ENCODE measurements around the gene KRT76. TPM values are rescaled to one million over a fixed set of nuclear protein-coding genes. Genes with fewer than 3 reads are reported as not detected.

Gene KRT76
- polyA plus RNA-seq, 1 donor (not counting 4 experiments of a cell fraction or from before 2014, with no cell fraction given): not detected

- H3K27ac ChIP-seq (ENCODE audit: control insufficient read depth, insufficient read depth, low read length): no peak overlapping the region
Observed at GRCh38 chr12:52801773-52802172, 24.6 kb upstream of the KRT76 start.

GRCh38 chr12:52800259-52800917, 23.2 kb upstream of the KRT76 start:
- Histone ChIP-seq H2AFZ (ENCODE audit: control insufficient read depth, low read length) (no peak overlapping the region), H3K27ac (ENCODE audit: control insufficient read depth, insufficient read depth, low read length) (no peak overlapping the region), H3K36me3 (ENCODE audit: control insufficient read depth in 2 of 2, extremely low read depth in 1 of 2, insufficient read depth in 2 of 2, low read length in 2 of 2) (no peaks in the 10 kb centered on the region), H3K27me3 (ENCODE audit: control insufficient read depth, extremely low read depth, insufficient read depth, low read length) (no peaks in the 10 kb centered on the region), H3K4me2 (ENCODE audit: control insufficient read depth, extremely low read depth, insufficient read depth, low read depth, low read length) (no peak overlapping the region), H3K79me2 (ENCODE audit: control insufficient read depth, insufficient read depth, low read length) (no peaks in the 10 kb centered on the region), H4K20me1 (ENCODE audit: control insufficient read depth, extremely low read depth, insufficient read depth, low read length) (no peaks in the 10 kb centered on the region), H3K9me1 (ENCODE audit: control insufficient read depth, extremely low read depth, insufficient read depth, low read length) (no peaks in the 10 kb centered on the region), H3K9me3 (ENCODE audit: control insufficient read depth, low read depth, low read length) (no peaks in the 10 kb centered on the region), H3K9ac (ENCODE audit: control insufficient read depth, extremely low read depth, insufficient read depth, low read length) (no peak overlapping the region), H3K4me3 (ENCODE audit: control insufficient read depth in 2 of 3, extremely low read depth in 1 of 3, insufficient read depth in 2 of 3, low read depth in 1 of 3, low read length in 3 of 3) (no peak overlapping the region), H3K4me1 (ENCODE audit: control insufficient read depth, extremely low read depth, insufficient read depth, low read length) (peaks cover 27% of the 10 kb centered on the region)
- TF ChIP-seq CTCF (optimal IDR thresholded peaks at IDR 0.05 in 1 of 3, IDR thresholded peaks at IDR 0.05 in 1 of 3, conservative IDR thresholded peaks at IDR 0.05 in 1 of 3; ENCODE audit: extremely low read depth in 1 of 3, insufficient read depth in 2 of 3, low read length in 3 of 3) (no peak), EZH2 (IDR thresholded peaks at IDR 0.05; ENCODE audit: low read length) (no peak)
- dilution Hi-C loops (cut with MboI; ENCODE audit: extremely low pct_ligation_motif_present, low sequenced_read_pairs): no loop called here
- FAIRE-seq: no peak
- no peak for DNase-seq (ENCODE audit: low read depth, low spot score)

More at GRCh38 chr12:52801773-52802172, 24.6 kb upstream of the KRT76 start:
- Histone ChIP-seq H3K4me1 (ENCODE audit: control insufficient read depth, extremely low read depth, insufficient read depth, low read length) (peaks cover 27% of the 10 kb centered on the region), H3K9me1 (ENCODE audit: control insufficient read depth, extremely low read depth, insufficient read depth, low read length) (no peaks in the 10 kb centered on the region), H3K27me3 (ENCODE audit: control insufficient read depth, extremely low read depth, insufficient read depth, low read length) (peaks cover 4% of the 10 kb centered on the region), H3K4me3 (ENCODE audit: control insufficient read depth in 2 of 3, extremely low read depth in 1 of 3, insufficient read depth in 2 of 3, low read depth in 1 of 3, low read length in 3 of 3) (no peak overlapping the region), H3K4me2 (ENCODE audit: control insufficient read depth, extremely low read depth, insufficient read depth, low read depth, low read length) (no peak overlapping the region), H3K79me2 (ENCODE audit: control insufficient read depth, insufficient read depth, low read length) (no peaks in the 10 kb centered on the region), H2AFZ (ENCODE audit: control insufficient read depth, low read length) (no peak overlapping the region), H3K9ac (ENCODE audit: control insufficient read depth, extremely low read depth, insufficient read depth, low read length) (no peak overlapping the region), H3K9me3 (ENCODE audit: control insufficient read depth, low read depth, low read length) (no peaks in the 10 kb centered on the region), H4K20me1 (ENCODE audit: control insufficient read depth, extremely low read depth, insufficient read depth, low read length) (no peaks in the 10 kb centered on the region), H3K36me3 (ENCODE audit: control insufficient read depth in 2 of 2, extremely low read depth in 1 of 2, insufficient read depth in 2 of 2, low read length in 2 of 2) (no peaks in the 10 kb centered on the region)
- DNase-seq (ENCODE audit: low read depth, low spot score) (no peak), FAIRE-seq (no peak)
- TF ChIP-seq EZH2 (IDR thresholded peaks at IDR 0.05; ENCODE audit: low read length): no peak
- TF ChIP-seq CTCF (optimal IDR thresholded peaks at IDR 0.05 in 1 of 3, IDR thresholded peaks at IDR 0.05 in 1 of 3, conservative IDR thresholded peaks at IDR 0.05 in 1 of 3; ENCODE audit: extremely low read depth in 1 of 3, insufficient read depth in 2 of 3, low read length in 3 of 3): no peak
- dilution Hi-C loops (cut with MboI; ENCODE audit: extremely low pct_ligation_motif_present, low sequenced_read_pairs): no loop called here
